GM18508 (cell line): ENCODE measurements around the gene MRPL51.
A peak's percentile ranks its signal among the peaks of the same experiment; 100 is the strongest.
"Not testable (repeated sequence)": the region's sequence is repeated elsewhere in the genome, so short reads cannot be mapped to it uniquely, and the experiment has no call there.

Experiments
- ATAC-seq: cut with Tn5 transposase; IDR thresholded peaks from one replicate; pipeline ENCODE4 v1.9.1; 2021; ENCODE audit warnings: moderate number of reproducible peaks; ENCODE audit not compliant: insufficient read depth, unreplicated experiment

Gene MRPL51

GRCh38 chr12:6492838-6493496 is at the start of gene MRPL51:
TSS of gene MRPL51 (minus strand) at chr12:6493262. CDS start at chr12:6493136, 126 bp downstream.
- ATAC-seq, result peak; percentile 34

- ATAC-seq, result no peak
Observed at GRCh38 chr12:6542209-6543009, 49.3 kb upstream of the MRPL51 start.

- ATAC-seq, result no peak
Observed at GRCh38 chr12:6541371-6542165, 48.5 kb upstream of the MRPL51 start.

- ATAC-seq, result no peak
Observed at GRCh38 chr12:6540181-6540877, 47.3 kb upstream of the MRPL51 start.

GRCh38 chr12:6539707-6540134 is 46.7 kb upstream of the MRPL51 start:
- ATAC-seq, result no peak

GRCh38 chr12:6539314-6539682 is 46.2 kb upstream of the MRPL51 start:
- no peak for ATAC-seq

- no peak for ATAC-seq
Observed at GRCh38 chr12:6538420-6539313, 45.6 kb upstream of the MRPL51 start.

- not testable (repeated sequence) for ATAC-seq
Observed at GRCh38 chr12:6537580-6538419, 44.7 kb upstream of the MRPL51 start.

GRCh38 chr12:6536894-6537579 is 44.0 kb upstream of the MRPL51 start:
- no peak for ATAC-seq

GRCh38 chr12:6535960-6536847 is 43.1 kb upstream of the MRPL51 start:
- no peak for ATAC-seq

- no peak for ATAC-seq
Observed at GRCh38 chr12:6535697-6535946, 42.6 kb upstream of the MRPL51 start.

GRCh38 chr12:6534945-6535696 is 42.1 kb upstream of the MRPL51 start:
- no peak for ATAC-seq

GRCh38 chr12:6534695-6534944 is 41.6 kb upstream of the MRPL51 start:
- no peak for ATAC-seq

- peak; percentile 40 for ATAC-seq
Observed at GRCh38 chr12:6533923-6534694, 41.0 kb upstream of the MRPL51 start, which contains the start of gene GAPDH. TSS of gene GAPDH (plus strand) at chr12:6534517. CDS start at chr12:6534833, 316 bp downstream.

GRCh38 chr12:6533653-6533922 is 40.5 kb upstream of the MRPL51 start:
- no peak for ATAC-seq

GRCh38 chr12:6532927-6533652 is 40.0 kb upstream of the MRPL51 start:
- ATAC-seq, result no peak
